GM21717 (cell line): ENCODE measurements around the gene ZFP62.
"Not testable (repeated sequence)": the region's sequence is repeated elsewhere in the genome, so short reads cannot be mapped to it uniquely, and the experiment has no call there.

Experiments
- ATAC-seq: cut with Tn5 transposase; IDR thresholded peaks from one replicate; pipeline ENCODE4 v1.9.1; 2021; ENCODE audit warnings: mild to moderate bottlenecking, moderate library complexity; ENCODE audit not compliant: unreplicated experiment

ZFP62 gene

GRCh38 chr5:180831139-180832093 lies 29.7 kb downstream of the ZFP62 start:
- ATAC-seq, result peak; percentile 71

GRCh38 chr5:180830253-180831138 lies 30.6 kb downstream of the ZFP62 start:
- ATAC-seq, result peak; percentile 53

GRCh38 chr5:180829726-180830125 lies 31.4 kb downstream of the ZFP62 start:
- no peak for ATAC-seq

GRCh38 chr5:180828756-180829531 lies 32.1 kb downstream of the ZFP62 start:
- not testable (repeated sequence) for ATAC-seq

- ATAC-seq, result not testable (repeated sequence)
Observed at GRCh38 chr5:180827374-180827773, 33.7 kb downstream of the ZFP62 start.

GRCh38 chr5:180825768-180826525 lies 35.1 kb downstream of the ZFP62 start:
- ATAC-seq, result no peak

GRCh38 chr5:180824630-180825476 lies 36.2 kb downstream of the ZFP62 start:
- ATAC-seq, result no peak

- ATAC-seq, result no peak
Observed at GRCh38 chr5:180823940-180824629, 37.0 kb downstream of the ZFP62 start.

GRCh38 chr5:180823346-180823745 lies 37.7 kb downstream of the ZFP62 start:
- no peak for ATAC-seq

- no peak for ATAC-seq
Observed at GRCh38 chr5:180821538-180821937, 39.5 kb downstream of the ZFP62 start.

GRCh38 chr5:180820788-180821321 lies 40.2 kb downstream of the ZFP62 start:
- ATAC-seq, result peak; percentile 74

- no peak for ATAC-seq
Observed at GRCh38 chr5:180818677-180819341, 42.3 kb downstream of the ZFP62 start.

GRCh38 chr5:180817893-180818674 lies 43.0 kb downstream of the ZFP62 start:
- no peak for ATAC-seq

- ATAC-seq, result no peak
Observed at GRCh38 chr5:180816608-180817534, 44.2 kb downstream of the ZFP62 start.

GRCh38 chr5:180815293-180815917 lies 45.7 kb downstream of the ZFP62 start:
- ATAC-seq, result no peak
